ENCODE data around the gene OR2C1. TPM values are rescaled to one million over a fixed set of nuclear protein-coding genes. Genes with fewer than 3 reads are reported as not detected.
A peak's percentile ranks its signal among the peaks of the same experiment; 100 is the strongest.

OR2C1 gene
- under 1 TPM in 1 of 2 donors, not detected in 1; 0.04 TPM for polyA plus RNA-seq

DNA sequence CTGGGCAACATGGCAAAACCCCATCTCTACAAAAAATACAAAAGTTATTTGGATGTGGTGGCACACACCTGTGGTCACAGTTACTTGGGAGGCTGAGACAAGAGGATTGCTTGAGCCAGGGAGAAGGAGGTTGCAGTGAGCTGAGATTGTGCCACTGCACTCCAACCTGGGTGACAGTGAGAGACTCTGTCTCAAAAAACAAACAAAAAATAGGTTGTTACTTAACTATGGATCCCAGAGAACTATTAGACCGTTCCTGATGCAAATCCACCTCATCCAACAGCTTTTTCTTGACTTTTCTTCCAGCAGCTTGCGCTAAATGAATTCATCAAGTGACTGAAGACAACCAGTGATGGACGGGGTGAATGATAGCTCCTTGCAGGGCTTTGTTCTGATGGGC is at the start of gene OR2C1:
OR2C1 (plus strand) TSS at position 301 of the 400 bp plus-strand sequence; CDS start at position 353, 52 bp downstream.
- no peaks in the 10 kb centered on the region for H3K4me1 ChIP-seq (ENCODE audit: control insufficient read depth in 2 of 2, insufficient read depth in 2 of 2, low read length in 1 of 2)
- no peaks in the 10 kb centered on the region for H3K27me3 ChIP-seq (ENCODE audit: control insufficient read depth in 1 of 2, insufficient read depth in 2 of 2, low read length in 2 of 2)
- no peak within 1 kb of the TSS for H3K4me3 ChIP-seq (ENCODE audit: low read depth in 1 of 2, low read length in 2 of 2)
- 64 to 71% methylated on average over 3 of the region's 3 CpGs for WGBS, 2 donors
- H3K9me3 ChIP-seq (ENCODE audit: control insufficient read depth in 2 of 2, insufficient read depth in 1 of 2, low read depth in 1 of 2, low read length in 1 of 2): peaks cover 3 to 7% of the 10 kb centered on the region in 2 donors
- no peak within 1 kb of the TSS for H3K27ac ChIP-seq (ENCODE audit: low read depth in 2 of 2, low read length in 1 of 2)
- no peaks in the 10 kb centered on the region for H3K36me3 ChIP-seq (ENCODE audit: control insufficient read depth in 2 of 2, insufficient read depth in 2 of 2, low read length in 1 of 2)

DNA sequence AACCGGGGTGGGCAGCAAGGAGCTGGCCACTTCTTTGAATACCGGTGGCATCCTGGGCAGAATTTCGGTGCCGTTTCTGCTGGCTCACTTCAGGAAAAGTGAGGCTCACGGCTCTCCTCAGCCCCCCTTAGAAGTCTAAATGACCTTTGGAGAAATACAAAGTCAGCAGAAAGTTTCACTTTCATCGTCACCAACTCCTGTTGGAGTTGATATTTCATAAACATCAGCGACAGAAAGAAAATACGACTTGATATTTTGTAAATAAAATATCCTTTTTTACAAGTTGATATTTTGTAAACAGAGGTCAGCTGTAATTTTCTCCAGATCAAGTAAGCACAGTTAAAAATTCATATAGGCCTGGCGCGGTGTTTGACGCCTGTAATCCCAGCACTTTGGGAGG is 49.6 kb upstream of the OR2C1 start:
- no peaks in the 10 kb centered on the region for H3K27me3 ChIP-seq (ENCODE audit: control insufficient read depth in 1 of 2, insufficient read depth in 2 of 2, low read length in 2 of 2)
- no peaks in the 10 kb centered on the region for H3K4me1 ChIP-seq (ENCODE audit: control insufficient read depth in 2 of 2, insufficient read depth in 2 of 2, low read length in 1 of 2)
- H3K36me3 ChIP-seq (ENCODE audit: control insufficient read depth in 2 of 2, insufficient read depth in 2 of 2, low read length in 1 of 2): peaks cover 4 to 7% of the 10 kb centered on the region in 2 donors
- WGBS, 2 donors: 63 to 64% methylated on average over 11 of the region's 11 CpGs
- peaks cover 9 to 27% of the 10 kb centered on the region in 2 donors for H3K9me3 ChIP-seq (ENCODE audit: control insufficient read depth in 2 of 2, insufficient read depth in 1 of 2, low read depth in 1 of 2, low read length in 1 of 2)
- peak overlapping the region; percentile 61 to 91 for H3K4me3 ChIP-seq (ENCODE audit: low read depth in 1 of 2, low read length in 2 of 2)
- peak overlapping the region; percentile 95 to 97 for H3K27ac ChIP-seq (ENCODE audit: low read depth in 2 of 2, low read length in 1 of 2)

DNA sequence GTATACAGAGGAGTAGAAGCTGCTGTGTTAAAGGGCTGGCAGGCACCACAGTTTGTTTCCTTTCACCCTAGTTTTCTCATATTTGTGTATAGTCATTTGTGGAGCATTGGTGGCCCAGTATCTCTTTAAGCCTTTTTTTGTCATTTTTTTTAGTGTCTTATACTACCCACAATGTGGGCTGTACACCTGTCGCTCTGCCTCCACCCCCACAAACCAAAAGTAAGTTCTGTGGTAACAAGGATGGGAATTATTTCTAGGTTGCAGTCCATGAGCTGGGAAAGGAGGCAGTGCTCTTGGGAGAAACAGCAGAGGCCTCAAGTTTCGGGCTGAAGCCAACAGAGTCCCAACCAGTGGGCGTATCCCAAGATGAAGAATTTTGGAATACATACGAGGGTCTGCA is 44.2 kb upstream of the OR2C1 start:
- peaks cover 21 to 35% of the 10 kb centered on the region in 2 donors for H3K9me3 ChIP-seq (ENCODE audit: control insufficient read depth in 2 of 2, insufficient read depth in 1 of 2, low read depth in 1 of 2, low read length in 1 of 2)
- H3K27ac ChIP-seq (ENCODE audit: low read depth in 2 of 2, low read length in 1 of 2): no peak overlapping the region
- WGBS, 2 donors: 97% methylated on average over 4 of the region's 4 CpGs
- H3K36me3 ChIP-seq (ENCODE audit: control insufficient read depth in 2 of 2, insufficient read depth in 2 of 2, low read length in 1 of 2): peaks cover 16% of the 10 kb centered on the region in 2 donors
- no peaks in the 10 kb centered on the region for H3K27me3 ChIP-seq (ENCODE audit: control insufficient read depth in 1 of 2, insufficient read depth in 2 of 2, low read length in 2 of 2)
- no peak overlapping the region for H3K4me3 ChIP-seq (ENCODE audit: low read depth in 1 of 2, low read length in 2 of 2)
- no peaks in the 10 kb centered on the region for H3K4me1 ChIP-seq (ENCODE audit: control insufficient read depth in 2 of 2, insufficient read depth in 2 of 2, low read length in 1 of 2)

DNA sequence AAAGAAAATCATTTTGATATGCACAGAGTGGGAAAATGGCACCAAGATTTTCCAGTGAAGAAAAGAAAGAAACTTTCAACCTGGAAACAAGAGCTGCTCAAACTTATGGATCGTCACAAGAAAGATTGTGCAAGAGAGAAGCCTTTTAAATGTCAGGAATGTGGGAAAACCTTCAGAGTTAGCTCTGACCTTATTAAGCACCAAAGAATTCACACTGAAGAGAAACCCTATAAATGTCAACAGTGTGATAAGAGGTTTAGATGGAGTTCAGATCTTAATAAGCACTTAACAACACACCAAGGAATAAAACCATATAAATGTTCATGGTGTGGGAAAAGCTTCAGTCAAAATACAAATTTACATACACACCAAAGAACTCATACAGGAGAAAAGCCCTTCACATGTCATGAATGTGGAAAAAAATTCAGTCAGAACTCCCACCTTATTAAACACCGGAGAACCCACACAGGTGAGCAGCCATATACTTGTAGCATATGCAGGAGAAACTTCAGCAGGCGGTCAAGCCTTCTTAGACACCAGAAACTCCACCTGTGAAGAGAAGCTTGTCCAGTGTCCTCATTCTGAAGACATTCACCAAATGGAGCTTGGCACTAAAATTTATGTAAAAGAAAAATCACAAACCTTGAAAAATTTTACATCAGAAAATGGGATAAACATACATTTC is 38.2 kb upstream of the OR2C1 start:
- 95 to 98% methylated on average over 3 of the region's 3 CpGs for WGBS, 2 donors
- H3K4me1 ChIP-seq (ENCODE audit: control insufficient read depth in 2 of 2, insufficient read depth in 2 of 2, low read length in 1 of 2): no peaks in the 10 kb centered on the region
- H3K4me3 ChIP-seq (ENCODE audit: low read depth in 1 of 2, low read length in 2 of 2): peak overlapping the region in 1 of 2 donors; percentile 19
- H3K27me3 ChIP-seq (ENCODE audit: control insufficient read depth in 1 of 2, insufficient read depth in 2 of 2, low read length in 2 of 2): no peaks in the 10 kb centered on the region
- peaks cover 11 to 14% of the 10 kb centered on the region in 2 donors for H3K36me3 ChIP-seq (ENCODE audit: control insufficient read depth in 2 of 2, insufficient read depth in 2 of 2, low read length in 1 of 2)
- H3K9me3 ChIP-seq (ENCODE audit: control insufficient read depth in 2 of 2, insufficient read depth in 1 of 2, low read depth in 1 of 2, low read length in 1 of 2): peaks cover 18 to 39% of the 10 kb centered on the region in 2 donors
- H3K27ac ChIP-seq (ENCODE audit: low read depth in 2 of 2, low read length in 1 of 2): no peak overlapping the region

DNA sequence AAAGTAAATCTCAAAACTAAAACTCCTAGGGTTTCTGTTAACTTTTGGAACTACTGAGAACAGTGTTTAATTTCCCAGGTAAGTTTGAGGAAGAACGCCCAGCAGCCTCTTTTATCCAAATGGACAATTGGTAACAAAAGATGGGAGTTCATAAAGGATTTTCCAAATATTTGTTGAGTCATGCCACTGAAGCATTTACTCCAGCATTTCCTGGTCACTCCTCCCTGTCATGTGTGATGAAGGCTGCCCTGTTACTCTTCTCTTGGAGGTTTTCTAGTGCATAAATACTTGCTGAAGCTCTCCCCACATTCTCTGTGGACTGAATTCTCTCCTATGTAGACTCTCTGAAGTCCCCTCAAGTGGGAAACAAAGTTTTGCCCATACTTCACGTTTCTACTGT is 33.9 kb upstream of the OR2C1 start:
- no peak overlapping the region for H3K4me3 ChIP-seq (ENCODE audit: low read depth in 1 of 2, low read length in 2 of 2)
- 66 to 68% methylated on average over 2 of the region's 2 CpGs for WGBS, 2 donors
- no peaks in the 10 kb centered on the region for H3K27me3 ChIP-seq (ENCODE audit: control insufficient read depth in 1 of 2, insufficient read depth in 2 of 2, low read length in 2 of 2)
- H3K36me3 ChIP-seq (ENCODE audit: control insufficient read depth in 2 of 2, insufficient read depth in 2 of 2, low read length in 1 of 2): peaks cover under 1% of the 10 kb centered on the region in 2 donors
- no peak overlapping the region for H3K27ac ChIP-seq (ENCODE audit: low read depth in 2 of 2, low read length in 1 of 2)
- no peaks in the 10 kb centered on the region for H3K4me1 ChIP-seq (ENCODE audit: control insufficient read depth in 2 of 2, insufficient read depth in 2 of 2, low read length in 1 of 2)
- H3K9me3 ChIP-seq (ENCODE audit: control insufficient read depth in 2 of 2, insufficient read depth in 1 of 2, low read depth in 1 of 2, low read length in 1 of 2): peaks cover 13 to 29% of the 10 kb centered on the region in 2 donors

DNA sequence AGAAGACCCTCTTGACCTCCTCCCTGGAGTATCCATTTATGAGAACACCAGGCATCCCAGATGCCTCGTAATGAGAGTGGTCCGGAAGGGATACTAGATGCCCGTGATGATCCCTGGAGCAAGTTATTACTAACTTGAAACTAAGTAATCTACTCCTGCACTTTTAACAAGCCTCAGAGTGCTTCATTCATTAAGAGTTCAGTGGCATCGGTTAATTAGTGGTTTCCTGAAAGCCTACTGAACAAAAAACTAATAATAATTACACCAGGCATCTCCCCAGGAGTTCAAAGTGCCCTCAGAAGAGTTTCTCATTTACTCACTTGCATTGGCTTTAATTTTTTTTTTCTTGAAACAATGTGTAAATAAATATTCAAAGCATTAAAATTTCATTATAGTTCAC is 28.2 kb upstream of the OR2C1 start:
- WGBS, 2 donors: 79 to 82% methylated on average over 4 of the region's 4 CpGs

DNA sequence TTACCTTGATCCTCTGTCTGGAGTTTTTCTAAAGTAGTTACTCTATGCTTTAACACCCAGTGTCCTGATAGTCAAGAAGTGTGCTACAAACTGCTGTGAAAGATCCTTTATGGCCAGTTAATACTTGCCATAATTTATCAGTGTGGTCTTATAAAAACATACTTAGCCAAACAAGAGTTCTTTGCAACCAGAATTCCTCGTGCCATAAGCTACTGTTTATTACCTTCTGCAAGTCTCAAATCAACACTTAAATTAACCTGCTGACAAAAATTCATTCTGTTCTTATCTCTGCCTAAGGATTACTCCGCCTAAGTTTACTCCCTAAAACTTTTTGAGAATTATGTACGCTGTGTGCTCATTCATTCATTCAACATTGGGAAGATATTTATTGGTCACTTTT is 27.6 kb upstream of the OR2C1 start:
- Histone ChIP-seq H3K4me1 (ENCODE audit: control insufficient read depth in 2 of 2, insufficient read depth in 2 of 2, low read length in 1 of 2) (no peaks in the 10 kb centered on the region), H3K9me3 (ENCODE audit: control insufficient read depth in 2 of 2, insufficient read depth in 1 of 2, low read depth in 1 of 2, low read length in 1 of 2) (peaks cover 3 to 5% of the 10 kb centered on the region in 2 donors), H3K27ac (ENCODE audit: low read depth in 2 of 2, low read length in 1 of 2) (no peak overlapping the region), H3K4me3 (ENCODE audit: low read depth in 1 of 2, low read length in 2 of 2) (no peak overlapping the region), H3K36me3 (ENCODE audit: control insufficient read depth in 2 of 2, insufficient read depth in 2 of 2, low read length in 1 of 2) (no peaks in the 10 kb centered on the region), H3K27me3 (ENCODE audit: control insufficient read depth in 1 of 2, insufficient read depth in 2 of 2, low read length in 2 of 2) (no peaks in the 10 kb centered on the region)
- 39 to 40% methylated on average over 3 of the region's 3 CpGs for WGBS, 2 donors

More for the DNA sequence above, 28.2 kb upstream of the OR2C1 start:
- Histone ChIP-seq H3K9me3 (ENCODE audit: control insufficient read depth in 2 of 2, insufficient read depth in 1 of 2, low read depth in 1 of 2, low read length in 1 of 2) (peaks cover 3 to 7% of the 10 kb centered on the region in 2 donors), H3K4me3 (ENCODE audit: low read depth in 1 of 2, low read length in 2 of 2) (no peak overlapping the region), H3K27me3 (ENCODE audit: control insufficient read depth in 1 of 2, insufficient read depth in 2 of 2, low read length in 2 of 2) (no peaks in the 10 kb centered on the region), H3K4me1 (ENCODE audit: control insufficient read depth in 2 of 2, insufficient read depth in 2 of 2, low read length in 1 of 2) (no peaks in the 10 kb centered on the region), H3K27ac (ENCODE audit: low read depth in 2 of 2, low read length in 1 of 2) (no peak overlapping the region), H3K36me3 (ENCODE audit: control insufficient read depth in 2 of 2, insufficient read depth in 2 of 2, low read length in 1 of 2) (no peaks in the 10 kb centered on the region)

DNA sequence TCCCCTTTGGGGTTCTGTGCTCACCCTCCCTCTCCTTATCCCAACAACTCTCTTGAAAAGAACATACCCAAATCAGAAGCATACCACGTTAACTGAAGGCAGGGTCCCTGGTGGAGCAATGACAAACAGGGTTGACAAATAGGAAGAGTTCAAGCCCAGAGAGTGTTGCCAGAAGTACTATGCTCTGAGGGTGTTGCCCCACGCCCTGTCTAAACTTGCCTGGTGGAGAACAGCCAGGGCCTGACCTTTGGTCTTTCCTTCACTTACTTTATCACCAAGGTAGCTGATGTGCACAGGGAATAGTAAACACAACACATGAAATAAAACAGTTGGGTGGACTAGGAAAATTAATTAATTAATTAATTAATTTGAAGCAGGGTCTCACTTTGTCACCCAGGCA is 27.0 kb upstream of the OR2C1 start:
- Histone ChIP-seq H3K36me3 (ENCODE audit: control insufficient read depth in 2 of 2, insufficient read depth in 2 of 2, low read length in 1 of 2) (no peaks in the 10 kb centered on the region), H3K27ac (ENCODE audit: low read depth in 2 of 2, low read length in 1 of 2) (no peak overlapping the region), H3K9me3 (ENCODE audit: control insufficient read depth in 2 of 2, insufficient read depth in 1 of 2, low read depth in 1 of 2, low read length in 1 of 2) (peaks cover 3 to 4% of the 10 kb centered on the region in 2 donors), H3K4me3 (ENCODE audit: low read depth in 1 of 2, low read length in 2 of 2) (no peak overlapping the region), H3K4me1 (ENCODE audit: control insufficient read depth in 2 of 2, insufficient read depth in 2 of 2, low read length in 1 of 2) (no peaks in the 10 kb centered on the region), H3K27me3 (ENCODE audit: control insufficient read depth in 1 of 2, insufficient read depth in 2 of 2, low read length in 2 of 2) (no peaks in the 10 kb centered on the region)
- WGBS, 2 donors: 42 to 63% methylated on average over 2 of the region's 2 CpGs

DNA sequence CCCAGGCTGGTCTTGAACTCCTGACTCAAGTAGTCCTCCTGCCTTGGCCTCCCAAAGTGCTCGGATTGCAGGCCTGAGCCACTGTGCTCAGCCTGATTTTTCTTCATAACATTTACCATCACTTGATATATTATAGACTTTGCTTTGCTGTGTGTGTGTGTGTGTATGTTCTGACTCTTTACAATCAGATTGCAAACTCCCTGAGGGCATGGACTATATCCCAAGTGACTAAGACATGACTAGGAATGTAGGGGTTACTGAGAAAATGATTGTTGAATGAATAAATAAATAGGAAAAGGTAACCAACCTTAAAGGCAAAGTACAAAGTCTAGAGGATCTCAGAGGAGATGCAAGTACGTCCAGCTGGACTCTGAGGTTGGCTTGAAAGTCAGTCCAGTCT is 9.6 kb upstream of the OR2C1 start:
- no peak overlapping the region for H3K27ac ChIP-seq (ENCODE audit: low read depth in 2 of 2, low read length in 1 of 2)
- H3K36me3 ChIP-seq (ENCODE audit: control insufficient read depth in 2 of 2, insufficient read depth in 2 of 2, low read length in 1 of 2): no peaks in the 10 kb centered on the region
- no peaks in the 10 kb centered on the region for H3K27me3 ChIP-seq (ENCODE audit: control insufficient read depth in 1 of 2, insufficient read depth in 2 of 2, low read length in 2 of 2)
- peaks cover 0 to 2% of the 10 kb centered on the region in 2 donors for H3K9me3 ChIP-seq (ENCODE audit: control insufficient read depth in 2 of 2, insufficient read depth in 1 of 2, low read depth in 1 of 2, low read length in 1 of 2)
- no peak overlapping the region for H3K4me3 ChIP-seq (ENCODE audit: low read depth in 1 of 2, low read length in 2 of 2)
- H3K4me1 ChIP-seq (ENCODE audit: control insufficient read depth in 2 of 2, insufficient read depth in 2 of 2, low read length in 1 of 2): no peaks in the 10 kb centered on the region
- 65% methylated on average over 2 of the region's 2 CpGs for WGBS, 2 donors

DNA sequence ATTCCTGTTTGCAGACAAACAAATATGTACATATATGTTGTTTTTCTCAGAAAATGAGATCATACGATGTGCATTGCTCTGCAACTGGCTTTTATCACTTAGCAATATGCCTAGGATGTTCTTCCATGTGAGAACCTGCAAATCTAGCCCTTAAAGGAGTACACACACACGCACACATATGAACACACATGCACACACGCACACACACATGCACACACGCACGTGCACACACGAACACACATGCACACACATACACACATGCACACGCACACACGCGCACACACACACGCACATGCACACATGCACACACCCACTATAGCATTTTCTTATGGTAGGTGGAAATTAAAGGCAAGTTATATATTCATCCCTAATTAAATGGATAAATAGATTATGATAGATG is 8.1 kb upstream of the OR2C1 start:
- no peaks in the 10 kb centered on the region for H3K4me1 ChIP-seq (ENCODE audit: control insufficient read depth in 2 of 2, insufficient read depth in 2 of 2, low read length in 1 of 2)
- no peaks in the 10 kb centered on the region for H3K36me3 ChIP-seq (ENCODE audit: control insufficient read depth in 2 of 2, insufficient read depth in 2 of 2, low read length in 1 of 2)
- no peak overlapping the region for H3K4me3 ChIP-seq (ENCODE audit: low read depth in 1 of 2, low read length in 2 of 2)
- no peaks in the 10 kb centered on the region for H3K27me3 ChIP-seq (ENCODE audit: control insufficient read depth in 1 of 2, insufficient read depth in 2 of 2, low read length in 2 of 2)
- WGBS, 2 donors: 78% methylated on average over 10 of the region's 10 CpGs
- no peak overlapping the region for H3K27ac ChIP-seq (ENCODE audit: low read depth in 2 of 2, low read length in 1 of 2)
- H3K9me3 ChIP-seq (ENCODE audit: control insufficient read depth in 2 of 2, insufficient read depth in 1 of 2, low read depth in 1 of 2, low read length in 1 of 2): peaks cover 0 to 2% of the 10 kb centered on the region in 2 donors

All from esophagus (tissue), 2 donors.